Fibroblast of the aortic adventitia (primary cell): ENCODE measurements around the gene RNF32. TPM values are rescaled to one million over a fixed set of nuclear protein-coding genes. Genes with fewer than 3 reads are reported as not detected.
"Not testable (repeated sequence)": the region's sequence is repeated elsewhere in the genome, so short reads cannot be mapped to it uniquely, and the experiment has no call there.

ENCODE experiments used
- DNase-seq: peaks from one replicate; pipeline ENCODE4 v3.0.0-alpha.2; 2010; ENCODE audit warnings: low read depth
- H3K4me3 ChIP-seq: 2 replicates; pipeline ENCODE4 v1.5.1; 2011; ENCODE audit warnings: low read depth, mild to moderate bottlenecking, control low read depth, low read length, moderate library complexity
- CTCF ChIP-seq: IDR thresholded peaks from 2 replicates; pipeline ENCODE4 v1.5.1; 2011; ENCODE audit warnings: mild to moderate bottlenecking, low read length, control low read depth, inconsistent platforms; ENCODE audit not compliant: insufficient read depth
- total RNA-seq: library from RNA; depleted of rRNA; stranded (reverse); fragments of >200 nt; gene quantifications from 2 replicates; pipeline ENCODE4 v1.2.3, GENCODE V29; 2012; ENCODE audit warnings: low replicate concordance

Gene RNF32
- total RNA-seq, 1 donor: 0.54 TPM

GRCh38 chr7:156614434-156615264 is 25.9 kb upstream of the RNF32 start:
- H3K4me3 ChIP-seq: no peak overlapping the region
- DNase-seq: no peak
- no peak for TF ChIP-seq CTCF

- no peak overlapping the region for H3K4me3 ChIP-seq
- no peak for DNase-seq
- TF ChIP-seq CTCF: no peak
Measured at GRCh38 chr7:156616269-156617202, 24.0 kb upstream of the RNF32 start.

GRCh38 chr7:156617215-156617614 is 23.4 kb upstream of the RNF32 start:
- TF ChIP-seq CTCF: no peak
- no peak overlapping the region for H3K4me3 ChIP-seq
- no peak for DNase-seq

- no peak for TF ChIP-seq CTCF
- no peak for DNase-seq
- H3K4me3 ChIP-seq: no peak overlapping the region
Measured at GRCh38 chr7:156618078-156618779, 22.3 kb upstream of the RNF32 start.

GRCh38 chr7:156618780-156619367 is 21.7 kb upstream of the RNF32 start:
- no peak overlapping the region for H3K4me3 ChIP-seq
- DNase-seq: no peak
- no peak for TF ChIP-seq CTCF

- not testable (repeated sequence) for H3K4me3 ChIP-seq, DNase-seq
Measured at GRCh38 chr7:156619488-156620290, 20.9 kb upstream of the RNF32 start.
